ENCODE data around the gene ANKZF1. TPM values are rescaled to one million over a fixed set of nuclear protein-coding genes. Genes with fewer than 3 reads are reported as not detected.

ANKZF1 gene
- total RNA-seq, 1 donor from 2014 or later: 46.1 TPM

- peaks cover 63% of the 10 kb centered on the region for H3K4me1 ChIP-seq
- TF ChIP-seq CTCF (IDR thresholded peaks at IDR 0.05): no peak
- intact Hi-C loops (cut with DNase I): no loop called here
- peaks cover 24% of the 10 kb centered on the region for H3K36me3 ChIP-seq
- H3K27ac ChIP-seq: peak overlapping the region; percentile 98
- DNase-seq (no peak), ATAC-seq (no peak)
- H3K27me3 ChIP-seq (ENCODE audit: low read depth): no peaks in the 10 kb centered on the region
- H3K4me3 ChIP-seq: peak overlapping the region; percentile 97
- no peaks in the 10 kb centered on the region for H3K9me3 ChIP-seq
These were observed 16.3 kb downstream of the ANKZF1 start for GRCh38 chr2:219245899-219246230.

- ATAC-seq (no peak), DNase-seq (no peak)
- Histone ChIP-seq H3K27me3 (ENCODE audit: low read depth) (no peaks in the 10 kb centered on the region), H3K27ac (peak overlapping the region; percentile 98), H3K4me3 (no peak overlapping the region), H3K36me3 (peaks cover 28% of the 10 kb centered on the region), H3K9me3 (no peaks in the 10 kb centered on the region), H3K4me1 (peaks cover 67% of the 10 kb centered on the region)
- intact Hi-C loops (cut with DNase I): no loop called here
- no peak for TF ChIP-seq CTCF (IDR thresholded peaks at IDR 0.05)
These were observed 17.0 kb downstream of the ANKZF1 start for GRCh38 chr2:219246559-219246958.

- Histone ChIP-seq H3K9me3 (no peaks in the 10 kb centered on the region), H3K27me3 (ENCODE audit: low read depth) (no peaks in the 10 kb centered on the region), H3K27ac (peak overlapping the region; percentile 91), H3K4me3 (peak overlapping the region; percentile 3), H3K36me3 (peaks cover 28% of the 10 kb centered on the region), H3K4me1 (peaks cover 75% of the 10 kb centered on the region)
- DNase-seq: no peak
- intact Hi-C loops (cut with DNase I): no loop called here
- peak in 1 of 2 donors; percentile 5 for ATAC-seq
- no peak for TF ChIP-seq CTCF (IDR thresholded peaks at IDR 0.05)
These were observed 18.4 kb downstream of the ANKZF1 start for GRCh38 chr2:219247678-219248642.

GRCh38 chr2:219248845-219249202 lies 19.2 kb downstream of the ANKZF1 start:
- no peak for ATAC-seq
- H3K4me3 ChIP-seq: peak overlapping the region; percentile 41
- H3K36me3 ChIP-seq: peaks cover 28% of the 10 kb centered on the region
- intact Hi-C loops (cut with DNase I): no loop called here
- peaks cover 75% of the 10 kb centered on the region for H3K4me1 ChIP-seq
- H3K9me3 ChIP-seq: no peaks in the 10 kb centered on the region
- DNase-seq: no peak
- peak overlapping the region; percentile 91 for H3K27ac ChIP-seq
- H3K27me3 ChIP-seq (ENCODE audit: low read depth): no peaks in the 10 kb centered on the region
- no peak for TF ChIP-seq CTCF (IDR thresholded peaks at IDR 0.05)

- intact Hi-C loops (cut with DNase I): no loop called here
- Histone ChIP-seq H3K9me3 (no peaks in the 10 kb centered on the region), H3K36me3 (peaks cover 28% of the 10 kb centered on the region), H3K4me3 (peak overlapping the region; percentile 41), H3K27me3 (ENCODE audit: low read depth) (no peaks in the 10 kb centered on the region), H3K4me1 (peaks cover 76% of the 10 kb centered on the region), H3K27ac (peak overlapping the region; percentile 91)
- no peak for TF ChIP-seq CTCF (IDR thresholded peaks at IDR 0.05)
- ATAC-seq (peak; percentile 51 to 68), DNase-seq (peak; percentile 88)
These were observed 19.8 kb downstream of the ANKZF1 start for GRCh38 chr2:219249203-219249980.
